ENCODE data around the gene SLC4A2.

The SLC4A2 gene

DNA sequence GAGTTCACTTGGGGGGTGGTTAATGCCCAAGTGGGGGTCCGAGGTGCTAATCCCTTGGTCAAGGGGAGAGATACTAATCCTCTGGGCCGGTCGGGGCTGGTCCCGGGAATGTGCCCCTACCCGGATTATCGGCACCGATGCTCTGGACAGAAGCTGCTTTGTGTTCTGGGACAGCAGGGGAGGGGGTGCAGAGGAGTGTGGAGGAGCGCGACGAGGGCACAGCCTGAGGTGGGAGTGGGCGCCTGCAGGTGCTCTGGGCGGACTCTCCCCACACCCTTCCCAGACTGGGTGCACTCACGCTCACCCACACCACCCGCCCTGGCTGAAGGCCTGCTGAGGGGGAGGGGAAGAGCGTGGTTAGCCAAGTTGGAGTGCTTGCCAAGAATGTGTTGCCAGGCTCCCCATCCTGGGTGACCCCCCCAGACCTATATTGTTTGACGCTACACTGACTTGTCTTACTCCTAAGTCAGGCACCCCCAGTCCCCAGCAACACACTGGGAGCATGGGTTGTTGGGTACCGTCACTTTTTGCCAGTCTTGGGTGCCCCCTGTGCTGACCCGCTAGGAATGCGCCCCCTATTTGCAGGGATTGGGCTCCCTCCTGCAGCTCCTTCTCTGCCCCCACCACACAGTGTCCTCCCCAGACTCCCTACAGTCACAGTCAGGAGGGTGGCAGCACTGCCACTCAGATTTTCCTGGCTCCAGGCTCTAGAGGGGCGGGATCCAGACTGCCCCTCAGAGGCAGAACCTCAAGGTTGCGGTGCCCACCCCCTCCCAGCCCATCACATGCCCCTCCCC lies 1.2 kb downstream of the SLC4A2 start:
- TF ChIP-seq, protein P1, sequence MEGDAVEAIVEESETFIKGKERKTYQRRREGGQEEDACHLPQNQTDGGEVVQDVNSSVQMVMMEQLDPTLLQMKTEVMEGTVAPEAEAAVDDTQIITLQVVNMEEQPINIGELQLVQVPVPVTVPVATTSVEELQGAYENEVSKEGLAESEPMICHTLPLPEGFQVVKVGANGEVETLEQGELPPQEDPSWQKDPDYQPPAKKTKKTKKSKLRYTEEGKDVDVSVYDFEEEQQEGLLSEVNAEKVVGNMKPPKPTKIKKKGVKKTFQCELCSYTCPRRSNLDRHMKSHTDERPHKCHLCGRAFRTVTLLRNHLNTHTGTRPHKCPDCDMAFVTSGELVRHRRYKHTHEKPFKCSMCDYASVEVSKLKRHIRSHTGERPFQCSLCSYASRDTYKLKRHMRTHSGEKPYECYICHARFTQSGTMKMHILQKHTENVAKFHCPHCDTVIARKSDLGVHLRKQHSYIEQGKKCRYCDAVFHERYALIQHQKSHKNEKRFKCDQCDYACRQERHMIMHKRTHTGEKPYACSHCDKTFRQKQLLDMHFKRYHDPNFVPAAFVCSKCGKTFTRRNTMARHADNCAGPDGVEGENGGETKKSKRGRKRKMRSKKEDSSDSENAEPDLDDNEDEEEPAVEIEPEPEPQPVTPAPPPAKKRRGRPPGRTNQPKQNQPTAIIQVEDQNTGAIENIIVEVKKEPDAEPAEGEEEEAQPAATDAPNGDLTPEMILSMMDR (IDR thresholded peaks at IDR 0.05; ENCODE audit: low read depth, low read length, missing control alignments), result peak; percentile 38
- no peak for DNase-seq (ENCODE audit: extremely low read depth, low read depth)
- peak overlapping the region; percentile 83 for H3K4me3 ChIP-seq (replicated peaks; ENCODE audit: low read depth, low read length)

DNA sequence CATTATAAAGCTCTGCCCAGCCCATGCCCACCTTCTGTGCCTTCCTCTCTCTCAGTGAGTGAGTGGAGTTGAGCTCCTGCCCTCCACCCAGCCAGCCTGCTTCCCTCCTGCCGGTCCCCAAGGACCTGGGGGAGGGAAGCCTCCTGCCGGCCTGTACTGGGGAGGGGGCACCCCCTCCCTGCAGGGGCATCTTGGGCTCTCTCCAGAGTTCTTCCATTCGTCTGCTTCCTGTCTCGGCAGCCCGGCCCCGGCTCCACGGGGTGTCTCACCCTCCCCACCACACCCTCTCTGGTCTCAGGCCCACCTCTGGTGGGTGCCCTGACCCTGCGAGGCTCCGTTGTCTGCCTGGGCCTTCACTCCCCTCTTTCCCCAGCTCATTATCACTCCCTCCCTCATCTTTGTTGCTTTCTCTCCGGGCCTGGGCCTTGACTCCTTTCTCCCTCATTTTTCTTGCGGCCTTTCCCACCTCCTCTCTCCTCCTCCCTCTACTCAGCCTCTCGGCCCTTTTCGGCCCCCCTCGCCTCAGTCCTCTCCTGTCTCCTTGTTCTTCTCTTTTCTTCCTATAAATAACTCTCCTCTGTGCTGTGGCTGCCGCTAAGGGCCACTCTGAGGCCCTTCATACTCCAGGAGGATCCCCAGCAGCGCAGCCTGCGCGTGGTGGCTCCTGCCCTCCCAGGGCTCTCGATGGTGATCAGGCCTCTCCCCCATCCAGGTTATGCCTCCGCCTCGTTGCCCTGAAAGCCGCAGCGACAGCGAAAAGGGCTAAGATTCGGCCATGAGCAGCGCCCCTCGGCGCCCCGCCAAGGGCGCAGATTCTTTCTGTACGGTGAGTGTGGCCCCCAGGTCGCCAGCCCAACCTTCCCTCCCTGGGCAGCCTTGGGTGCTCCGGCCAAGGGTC lies 2.1 kb downstream of the SLC4A2 start:
- TF ChIP-seq, protein P1 (IDR thresholded peaks at IDR 0.05; ENCODE audit: low read depth, low read length, missing control alignments), result no peak
- peak overlapping the region; percentile 83 for H3K4me3 ChIP-seq (replicated peaks; ENCODE audit: low read depth, low read length)

DNA sequence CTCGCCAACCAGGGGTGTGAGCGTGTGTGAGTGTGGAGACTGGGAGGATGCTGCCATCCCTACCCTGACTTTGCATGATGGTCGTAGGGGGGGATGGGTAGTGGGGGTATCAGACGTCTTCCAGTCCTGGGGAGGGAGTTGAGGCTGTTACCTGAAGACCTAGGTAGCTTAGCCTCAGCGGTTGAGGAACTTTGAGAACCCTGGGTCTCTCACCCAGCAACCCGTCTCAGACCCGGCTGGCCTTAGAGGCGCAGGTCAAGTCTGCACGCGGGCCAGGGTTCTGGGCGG lies 2.7 kb downstream of the SLC4A2 start:
- no peak for DNase-seq (ENCODE audit: extremely low read depth, low read depth)
- peak overlapping the region; percentile 83 for H3K4me3 ChIP-seq (replicated peaks; ENCODE audit: low read depth, low read length)
- TF ChIP-seq, protein P1 (IDR thresholded peaks at IDR 0.05; ENCODE audit: low read depth, low read length, missing control alignments), result no peak

More for the DNA sequence above, 2.1 kb downstream of the SLC4A2 start:
- DNase-seq (ENCODE audit: extremely low read depth, low read depth), result no peak

DNA sequence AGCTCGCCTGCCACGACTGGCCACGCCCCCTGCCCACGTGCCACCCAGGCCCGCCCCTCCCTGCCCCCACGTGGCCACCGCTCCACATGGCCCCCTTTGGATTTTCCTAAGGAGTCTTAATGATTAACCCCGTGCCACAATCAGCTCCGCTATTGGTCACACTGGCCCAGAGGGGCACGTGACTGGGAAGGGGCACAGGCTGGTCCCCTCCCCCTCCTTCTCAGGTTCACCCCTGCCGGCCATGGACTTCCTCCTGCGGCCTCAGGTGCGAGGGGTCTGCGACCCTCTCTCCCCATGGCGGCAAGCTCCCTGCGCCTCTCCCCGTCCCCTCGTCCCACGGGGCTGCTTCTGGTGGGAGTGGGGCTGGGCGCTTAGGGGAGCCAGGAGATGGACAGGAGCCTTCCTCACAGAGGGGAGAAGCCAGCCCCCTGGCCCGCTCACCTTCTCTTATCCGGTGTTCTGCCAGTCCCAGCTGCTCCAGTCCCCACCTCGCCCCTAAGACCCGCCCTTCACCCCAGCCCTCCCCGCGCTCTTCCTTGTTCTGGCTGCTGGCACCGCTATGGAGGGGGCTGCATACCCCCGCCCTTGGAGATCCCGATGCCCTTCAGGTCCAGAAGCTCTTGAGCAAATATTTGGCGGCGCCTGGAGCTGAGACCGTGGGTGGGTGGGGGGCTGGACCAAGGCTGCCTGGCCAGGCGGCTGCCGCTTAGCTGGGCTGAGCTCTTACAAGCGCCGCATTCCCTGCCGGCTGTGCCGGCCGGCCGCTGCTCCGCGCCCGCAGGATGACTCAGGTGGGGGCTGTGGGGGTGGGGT lies 3.2 kb downstream of the SLC4A2 start:
- peak overlapping the region; percentile 83 for H3K4me3 ChIP-seq (replicated peaks; ENCODE audit: low read depth, low read length)

DNA sequence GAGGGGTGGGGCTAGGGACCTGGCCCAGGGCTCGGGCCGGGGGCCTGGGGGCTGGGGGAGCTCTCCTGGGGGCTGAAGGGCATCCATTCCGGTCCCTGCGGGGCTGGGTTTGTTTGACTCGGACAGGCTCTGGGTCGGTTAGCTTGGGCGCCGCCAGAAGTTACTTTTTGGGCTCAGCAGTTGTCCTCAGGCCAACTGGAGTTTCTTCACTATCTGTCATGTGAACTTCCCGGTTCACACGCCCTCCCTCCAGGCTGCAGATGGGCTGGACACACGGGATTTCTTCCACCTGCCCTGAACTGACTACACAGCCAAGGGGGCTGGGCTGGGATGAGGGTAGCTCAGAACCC lies 3.8 kb downstream of the SLC4A2 start:
- TF ChIP-seq, protein P1 (IDR thresholded peaks at IDR 0.05; ENCODE audit: low read depth, low read length, missing control alignments), result no peak
- H3K4me3 ChIP-seq (replicated peaks; ENCODE audit: low read depth, low read length), result peak overlapping the region; percentile 30
- no peak for DNase-seq (ENCODE audit: extremely low read depth, low read depth)

More for the DNA sequence above, 3.2 kb downstream of the SLC4A2 start:
- TF ChIP-seq, protein P1 (IDR thresholded peaks at IDR 0.05; ENCODE audit: low read depth, low read length, missing control alignments), result no peak
- no peak for DNase-seq (ENCODE audit: extremely low read depth, low read depth)

DNA sequence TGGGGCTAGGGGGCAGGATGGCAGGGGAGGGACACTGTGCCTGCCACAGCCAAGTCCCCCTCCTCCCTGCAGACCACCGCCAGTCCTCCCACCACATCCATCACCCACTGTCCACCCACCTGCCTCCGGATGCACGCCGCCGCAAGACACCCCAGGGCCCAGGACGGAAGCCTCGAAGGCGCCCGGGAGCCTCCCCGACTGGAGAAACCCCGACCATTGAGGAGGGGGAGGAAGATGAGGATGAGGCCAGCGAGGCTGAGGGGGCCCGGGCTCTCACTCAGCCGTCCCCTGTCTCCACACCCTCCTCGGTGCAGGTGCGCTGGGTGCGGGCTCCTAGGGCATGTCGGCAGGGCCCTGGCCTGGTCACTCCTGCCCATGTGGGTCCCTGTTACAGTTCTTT lies 5.1 kb downstream of the SLC4A2 start:
- no peak overlapping the region for H3K4me3 ChIP-seq (replicated peaks; ENCODE audit: low read depth, low read length)
- TF ChIP-seq, protein P1 (IDR thresholded peaks at IDR 0.05; ENCODE audit: low read depth, low read length, missing control alignments), result no peak
- no peak for DNase-seq (ENCODE audit: extremely low read depth, low read depth)
